CD14-positive monocyte (primary cell): ENCODE measurements around the gene KCNQ1. TPM values are rescaled to one million over a fixed set of nuclear protein-coding genes. Genes with fewer than 3 reads are reported as not detected.
A peak's percentile ranks its signal among the peaks of the same experiment; 100 is the strongest.

ENCODE experiments used
- DNase-seq, 3 donors: peaks; one replicate each; pipeline ENCODE4 v3.0.0-alpha.2; 2011 to 2022
- H2AFZ ChIP-seq: 2 replicates; pipeline ENCODE4 v1.6.0; 2012; ENCODE audit warnings: mild to moderate bottlenecking, low read depth, low read length, inconsistent platforms; ENCODE audit not compliant: insufficient read depth, poor library complexity, severe bottlenecking
- H3K27ac ChIP-seq, 2 donors: 1 replicate in 1 of 2; 2 replicates in 1 of 2; pipeline ENCODE4 v1.5.1; 2012 to 2013; ENCODE audit warnings: low read length in 2 of 2, control low read depth in 1 of 2, inconsistent platforms in 1 of 2, low read depth in 1 of 2, mild to moderate bottlenecking in 1 of 2
- H3K27me3 ChIP-seq, 2 donors: one replicate each; pipeline versions ENCODE4 v1.6.0 to v1.6.1; 2011 to 2013; ENCODE audit warnings: low read length in 2 of 2; ENCODE audit not compliant: control insufficient read depth in 2 of 2, insufficient read depth in 2 of 2
- H3K36me3 ChIP-seq, 2 donors: replicated peaks in 1 of 2; 1 replicate in 1 of 2; 2 replicates in 1 of 2; pipeline versions ENCODE4 v1.5.1 to v1.6.1; 2012 to 2013; ENCODE audit warnings: low read length in 2 of 2, control low read depth in 1 of 2, inconsistent platforms in 1 of 2, mild to moderate bottlenecking in 1 of 2; ENCODE audit not compliant: insufficient read depth in 2 of 2, control insufficient read depth in 1 of 2
- H3K4me1 ChIP-seq, 2 donors: 1 replicate in 1 of 2; 2 replicates in 1 of 2; pipeline versions ENCODE4 v1.5.1 to v1.6.1; 2012 to 2013; ENCODE audit warnings: low read length in 2 of 2, control low read depth in 1 of 2, inconsistent platforms in 1 of 2, mild to moderate bottlenecking in 1 of 2, moderate library complexity in 1 of 2; ENCODE audit not compliant: insufficient read depth in 2 of 2, control insufficient read depth in 1 of 2
- H3K4me2 ChIP-seq: replicated peaks from 2 replicates; pipeline ENCODE3; 2012; ENCODE audit warnings: low read length, moderate library complexity, mild to moderate bottlenecking; ENCODE audit not compliant: poor library complexity, severe bottlenecking; ENCODE audit errors: extremely low read depth
- H3K4me3 ChIP-seq, 3 experiments: fragments of 200-600 bp in 1 of 3; sonication (generic) in 1 of 3; replicated peaks in 1 of 3; 1 replicate in 2 of 3; 2 replicates in 1 of 3; pipeline ENCODE4 v1.5.1; 2011 to 2013; ENCODE audit warnings: low read length in 3 of 3, mild to moderate bottlenecking in 3 of 3, control low read depth in 2 of 3, low read depth in 2 of 3, inconsistent platforms in 1 of 3, moderate library complexity in 1 of 3
- H3K79me2 ChIP-seq: 2 replicates; pipeline ENCODE4 v1.6.0; 2012; ENCODE audit warnings: mild to moderate bottlenecking, control low read depth, inconsistent platforms, low read length, moderate library complexity; ENCODE audit not compliant: insufficient read depth
- H3K9ac ChIP-seq: 2 replicates; pipeline ENCODE4 v1.6.0; 2017; ENCODE audit warnings: low read length, mild to moderate bottlenecking; ENCODE audit not compliant: insufficient read depth, poor library complexity, severe bottlenecking
- H3K9me3 ChIP-seq, 2 donors: replicated peaks in 1 of 2; 1 replicate in 1 of 2; 2 replicates in 1 of 2; pipeline versions ENCODE4 v1.5.1 to v1.6.1; 2012 to 2013; ENCODE audit warnings: low read length in 2 of 2, control low read depth in 1 of 2; ENCODE audit not compliant: control insufficient read depth in 1 of 2, insufficient read depth in 1 of 2
- H4K20me1 ChIP-seq: 2 replicates; pipeline ENCODE4 v1.6.0; 2012; ENCODE audit warnings: mild to moderate bottlenecking, low read length, control low read depth, moderate library complexity; ENCODE audit not compliant: insufficient read depth
- H3K27ac Mint-ChIP-seq, 7 donors: one replicate each; pipeline ENCODE4 v1.8.0; 2020; ENCODE audit warnings: mild to moderate bottlenecking in 7 of 7, mixed read lengths in 7 of 7, moderate library complexity in 6 of 7, inconsistent platforms in 2 of 7
- H3K27me3 Mint-ChIP-seq, 3 donors: one replicate each; pipeline ENCODE4 v1.8.0; 2021 to 2022; ENCODE audit warnings: low read depth in 3 of 3, mild to moderate bottlenecking in 3 of 3, mixed read lengths in 3 of 3, moderate library complexity in 3 of 3, inconsistent platforms in 1 of 3
- H3K36me3 Mint-ChIP-seq, 2 donors: one replicate each; pipeline ENCODE4 v1.8.0; 2020; ENCODE audit warnings: mixed read lengths in 2 of 2, inconsistent platforms in 1 of 2, mild to moderate bottlenecking in 1 of 2
- H3K4me1 Mint-ChIP-seq: one replicate; pipeline ENCODE4 v1.8.0; 2020; ENCODE audit warnings: mild to moderate bottlenecking, mixed read lengths
- H3K4me3 Mint-ChIP-seq, 2 donors: one replicate each; pipeline ENCODE4 v1.8.0; 2020; ENCODE audit warnings: mild to moderate bottlenecking in 2 of 2, mixed read lengths in 2 of 2, moderate library complexity in 1 of 2
- H3K9me3 Mint-ChIP-seq, 7 donors: one replicate each; pipeline ENCODE4 v1.8.0; 2020 to 2022; ENCODE audit warnings: mixed read lengths in 7 of 7, mild to moderate bottlenecking in 6 of 7, moderate library complexity in 6 of 7, inconsistent platforms in 2 of 7
- CTCF ChIP-seq: fragments of 200-600 bp; IDR thresholded peaks from one replicate; pipeline ENCODE4 v1.8.0; 2022; ENCODE audit warnings: antibody characterized with exemption, mild to moderate bottlenecking
- WGBS: methylation state at CpG from one replicate; pipeline ENCODE4 v1.1.5; 2013; ENCODE audit warnings: missing lambda C conversion rate; ENCODE audit not compliant: insufficient coverage; 5-methylcytosine and 5-hydroxymethylcytosine counted together
- intact Hi-C, 2 donors: fragments of 100-400 bp; cut with micrococcal nuclease; formaldehyde crosslinking; loops; one replicate each; pipeline versions ENCODE4 v1.15.0 to v1.15.1; 2023
- polyA plus RNA-seq, 3 donors: library from polyadenylated mRNA; depleted of rRNA in 1 of 3; unstranded in 2 of 3; stranded (reverse) in 1 of 3; fragments of 300-500 nt in 2 of 3; fragments of >200 nt in 1 of 3; fragmentation: Illumina TruSeq in 2 of 3; gene quantifications; 1 replicate in 2 of 3; 2 replicates in 1 of 3; pipeline ENCODE4 v1.2.3, GENCODE V29; 2012 to 2021

Gene KCNQ1
- polyA plus RNA-seq, 3 donors, result 14.9 to 31.8 (median 21.6) TPM

- Histone ChIP-seq H3K4me2 (no peak overlapping the region), H3K4me3 (no peak overlapping the region), H3K27ac (no peak overlapping the region), H3K36me3 (no peaks in the 10 kb centered on the region), H3K9me3 (peaks cover 0 to 5% of the 10 kb centered on the region in 2 donors), H4K20me1 (no peaks in the 10 kb centered on the region), H3K79me2 (no peaks in the 10 kb centered on the region), H3K9ac (no peak overlapping the region), H2AFZ (no peak overlapping the region), H3K27me3 (peaks cover 22 to 68% of the 10 kb centered on the region in 2 donors), H3K4me1 (peaks cover 5 to 24% of the 10 kb centered on the region in 2 donors)
- Mint-ChIP-seq H3K36me3 (peaks cover 2 to 8% of the 10 kb centered on the region in 2 donors), H3K27ac (no peak overlapping the region), H3K4me3 (peak overlapping the region in 1 of 2 donors; percentile 46), H3K27me3 (peaks cover 62 to 82% (median 71%) of the 10 kb centered on the region in 3 donors), H3K9me3 (peaks cover 1 to 18% (median 6%) of the 10 kb centered on the region in 7 donors), H3K4me1 (peaks cover 14% of the 10 kb centered on the region)
- 94% methylated on average over 6 of the region's 10 CpGs for WGBS
- no peak for TF ChIP-seq CTCF
- intact Hi-C loops, result no loop called here
- DNase-seq, result no peak
Observed at GRCh38 chr11:2864901-2865300, 420.1 kb downstream of the KCNQ1 start.

GRCh38 chr11:2865922-2866577 is 421.2 kb downstream of the KCNQ1 start:
- TF ChIP-seq CTCF, result no peak
- Histone ChIP-seq H3K9ac (no peak overlapping the region), H3K27me3 (peaks cover 34 to 69% of the 10 kb centered on the region in 2 donors), H2AFZ (no peak overlapping the region), H3K4me3 (no peak overlapping the region), H3K9me3 (peaks cover 0 to 5% of the 10 kb centered on the region in 2 donors), H3K79me2 (no peaks in the 10 kb centered on the region), H3K36me3 (no peaks in the 10 kb centered on the region), H3K4me2 (no peak overlapping the region), H3K27ac (no peak overlapping the region), H4K20me1 (no peaks in the 10 kb centered on the region), H3K4me1 (peaks cover 5 to 24% of the 10 kb centered on the region in 2 donors)
- no peak for DNase-seq
- WGBS, result 99% methylated on average over 8 of the region's 11 CpGs
- H3K4me3 Mint-ChIP-seq, result no peak overlapping the region
- no peak overlapping the region for H3K27ac Mint-ChIP-seq
- intact Hi-C loops, result no loop called here
- peaks cover 1 to 18% (median 6%) of the 10 kb centered on the region in 7 donors for H3K9me3 Mint-ChIP-seq
- H3K36me3 Mint-ChIP-seq, result peaks cover 2 to 8% of the 10 kb centered on the region in 2 donors
- H3K27me3 Mint-ChIP-seq, result peaks cover 66 to 85% (median 73%) of the 10 kb centered on the region in 3 donors
- peaks cover 12% of the 10 kb centered on the region for H3K4me1 Mint-ChIP-seq
